NT2/D1 (cell line): Measurements from ENCODE around the gene PRSS57.
A peak's percentile ranks its signal among the peaks of the same experiment; 100 is the strongest.
"Not testable (repeated sequence)": the region's sequence is repeated elsewhere in the genome, so short reads cannot be mapped to it uniquely, and the experiment has no call there.

ENCODE experiments used
- DNase-seq: peaks from one replicate; pipeline ENCODE4 v3.0.0-alpha.2; 2011; ENCODE audit warnings: low read depth, low spot score
- H3K27me3 ChIP-seq: 2 replicates; pipeline ENCODE4 v1.6.0; 2011; ENCODE audit warnings: mild to moderate bottlenecking; ENCODE audit not compliant: insufficient read length, insufficient read depth
- H3K36me3 ChIP-seq: 2 replicates; pipeline ENCODE4 v1.6.1; 2011; ENCODE audit warnings: mild to moderate bottlenecking, low read length, mixed read lengths; ENCODE audit not compliant: insufficient read depth, insufficient read length
- H3K4me1 ChIP-seq: 2 replicates; pipeline ENCODE4 v1.5.1; 2011; ENCODE audit not compliant: insufficient read depth, insufficient read length
- H3K4me3 ChIP-seq: 2 replicates; pipeline ENCODE4 v1.5.1; 2011; ENCODE audit warnings: low read depth; ENCODE audit not compliant: insufficient read length
- H3K9ac ChIP-seq: 2 replicates; pipeline ENCODE4 v1.6.0; 2011; ENCODE audit warnings: low read depth; ENCODE audit not compliant: insufficient read length
- H3K9me3 ChIP-seq: 2 replicates; pipeline ENCODE4 v1.5.1; 2011; ENCODE audit warnings: mild to moderate bottlenecking, low read length; ENCODE audit not compliant: insufficient read depth
- SUZ12 ChIP-seq: IDR thresholded peaks from 2 replicates; pipeline ENCODE4 v1.6.1; 2011; ENCODE audit not compliant: insufficient read length, insufficient read depth; ENCODE audit errors: extremely low read depth
- YY1 ChIP-seq: IDR thresholded peaks from 2 replicates; pipeline ENCODE4 v1.6.1; 2011; ENCODE audit not compliant: insufficient read length, insufficient read depth
- ZNF274 ChIP-seq: IDR thresholded peaks from 2 replicates; pipeline ENCODE4 v1.6.1; 2011; ENCODE audit warnings: mild to moderate bottlenecking, low read depth, low read length

PRSS57 gene

GRCh38 chr19:677601-678436, 17.4 kb downstream of the PRSS57 start:
- Histone ChIP-seq H3K4me1 (peaks cover 24% of the 10 kb centered on the region), H3K9me3 (no peaks in the 10 kb centered on the region), H3K27me3 (peaks cover 12% of the 10 kb centered on the region), H3K4me3 (no peak overlapping the region), H3K9ac (peak overlapping the region; percentile 66), H3K36me3 (peaks cover 23% of the 10 kb centered on the region)
- no peak for DNase-seq
- TF ChIP-seq YY1: no peak
- TF ChIP-seq SUZ12: no peak
- TF ChIP-seq ZNF274: no peak

GRCh38 chr19:677201-677600, 18.1 kb downstream of the PRSS57 start:
- Histone ChIP-seq H3K4me3 (no peak overlapping the region), H3K4me1 (peaks cover 24% of the 10 kb centered on the region), H3K9me3 (no peaks in the 10 kb centered on the region), H3K27me3 (peaks cover 12% of the 10 kb centered on the region), H3K9ac (peak overlapping the region; percentile 74), H3K36me3 (peaks cover 17% of the 10 kb centered on the region)
- no peak for DNase-seq
- TF ChIP-seq YY1 (no peak), ZNF274 (no peak), SUZ12 (no peak)

- TF ChIP-seq YY1 (no peak), ZNF274 (no peak), SUZ12 (no peak)
- Histone ChIP-seq H3K9me3 (no peaks in the 10 kb centered on the region), H3K27me3 (peaks cover 12% of the 10 kb centered on the region), H3K36me3 (peaks cover 11% of the 10 kb centered on the region), H3K4me3 (peak within 1 kb of the TSS; percentile 53), H3K4me1 (peaks cover 24% of the 10 kb centered on the region), H3K9ac (peak within 1 kb of the TSS; percentile 74)
- no peak for DNase-seq
Measured at GRCh38 chr19:676339-677105, 18.7 kb downstream of the PRSS57 start, which contains the start of gene FSTL3. FSTL3 (plus strand) TSS chr19:676392; CDS start chr19:676424, 32 bp downstream.

- no peak for TF ChIP-seq ZNF274
- TF ChIP-seq YY1: no peak
- Histone ChIP-seq H3K9ac (peak overlapping the region; percentile 56), H3K4me1 (peaks cover 24% of the 10 kb centered on the region), H3K27me3 (peaks cover 12% of the 10 kb centered on the region), H3K36me3 (peaks cover 8% of the 10 kb centered on the region), H3K4me3 (peak overlapping the region; percentile 21), H3K9me3 (no peaks in the 10 kb centered on the region)
- DNase-seq: no peak
Measured at GRCh38 chr19:676007-676338, 19.3 kb downstream of the PRSS57 start.

GRCh38 chr19:674282-675151, 20.7 kb downstream of the PRSS57 start:
- no peaks in the 10 kb centered on the region for H3K9me3 ChIP-seq
- H3K27me3 ChIP-seq: peaks cover 12% of the 10 kb centered on the region
- peak overlapping the region; percentile 12 for H3K9ac ChIP-seq
- no peak overlapping the region for H3K4me3 ChIP-seq
- TF ChIP-seq YY1 (no peak), ZNF274 (no peak), SUZ12 (no peak)
- DNase-seq: no peak
- peaks cover 10% of the 10 kb centered on the region for H3K36me3 ChIP-seq
- H3K4me1 ChIP-seq: peaks cover 24% of the 10 kb centered on the region

- Histone ChIP-seq H3K4me3 (no peak overlapping the region), H3K4me1 (peaks cover 5% of the 10 kb centered on the region), H3K27me3 (peaks cover 5% of the 10 kb centered on the region), H3K9me3 (peaks cover 6% of the 10 kb centered on the region; the same call in 1 of the 2 replicates), H3K36me3 (peaks cover 2% of the 10 kb centered on the region), H3K9ac (no peak overlapping the region)
- TF ChIP-seq SUZ12: no peak
- TF ChIP-seq ZNF274: no peak
- no peak for TF ChIP-seq YY1
- DNase-seq: no peak
Measured at GRCh38 chr19:670609-671075, 24.6 kb downstream of the PRSS57 start.

- H3K4me3 ChIP-seq, H3K9me3 ChIP-seq, H3K36me3 ChIP-seq, H3K4me1 ChIP-seq, H3K9ac ChIP-seq, DNase-seq, H3K27me3 ChIP-seq: not testable (repeated sequence)
Measured at GRCh38 chr19:668675-669434, 26.4 kb downstream of the PRSS57 start.

- H3K27me3 ChIP-seq, H3K9ac ChIP-seq, H3K4me3 ChIP-seq, H3K36me3 ChIP-seq, DNase-seq, H3K4me1 ChIP-seq: not testable (repeated sequence)
- peaks cover 14% of the 10 kb centered on the region; the same call in 1 of the 2 replicates for H3K9me3 ChIP-seq
Measured at GRCh38 chr19:666985-667573, 28.2 kb downstream of the PRSS57 start.
